HepG2 (cell line): ENCODE measurements around the gene PKMYT1.
A peak's percentile ranks its signal among the peaks of the same experiment; 100 is the strongest.

Experiments used
- ATF3 ChIP-seq: sonication (generic); formaldehyde crosslinking; IDR thresholded peaks from 2 replicates; pipeline ENCODE4 v1.4.0; 2020; ENCODE audit warnings: missing genetic modification reagents
- ATF7 ChIP-seq, 2 experiments: fragments of 450-650 bp in 1 of 2; sonication (generic) in 1 of 2; formaldehyde crosslinking in 1 of 2; IDR thresholded peaks; 2 replicates each; pipeline versions ENCODE4 v1.4.0 to v1.6.1; 2016 to 2020; ENCODE audit warnings: antibody characterized with exemption in 1 of 2, mild to moderate bottlenecking in 1 of 2, missing genetic modification reagents in 1 of 2
- CBFB ChIP-seq: sonication (generic); formaldehyde crosslinking; IDR thresholded peaks from 2 replicates; pipeline ENCODE4 v1.4.0; 2020; ENCODE audit warnings: missing genetic modification reagents
- CTCF ChIP-seq: sonication (generic); formaldehyde crosslinking; IDR thresholded peaks from 2 replicates; pipeline ENCODE4 v1.5.0; 2020; ENCODE audit warnings: mild to moderate bottlenecking, missing genetic modification reagents, moderate library complexity
- MEIS2 ChIP-seq: sonication (generic); formaldehyde crosslinking; IDR thresholded peaks from 2 replicates; pipeline ENCODE4 v1.9.0; 2021; ENCODE audit warnings: mild to moderate bottlenecking, missing genetic modification reagents
- POLR2A ChIP-seq, 2 experiments: IDR thresholded peaks; 2 replicates each; pipeline ENCODE4 v1.6.1; 2011; ENCODE audit warnings: low read depth in 2 of 2, low read length in 2 of 2, mild to moderate bottlenecking in 1 of 2, moderate library complexity in 1 of 2; ENCODE audit not compliant: insufficient read depth in 1 of 2
- TBL1XR1 ChIP-seq: fragments of 150-350 bp; IDR thresholded peaks from 2 replicates; pipeline ENCODE4 v1.6.1; 2014; ENCODE audit warnings: borderline replicate concordance, low read length; ENCODE audit not compliant: partially characterized antibody
- USF2 ChIP-seq, 2 experiments: sonication (generic) in 1 of 2; formaldehyde crosslinking in 1 of 2; IDR thresholded peaks; 2 replicates each; pipeline versions ENCODE4 v1.5.1 to v1.6.1; 2011 to 2020; ENCODE audit warnings: borderline replicate concordance in 1 of 2, low read depth in 1 of 2, low read length in 1 of 2, mild to moderate bottlenecking in 1 of 2, missing genetic modification reagents in 1 of 2, moderate library complexity in 1 of 2
- ZNF160 ChIP-seq: sonication (generic); formaldehyde crosslinking; IDR thresholded peaks from 2 replicates; pipeline ENCODE4 v1.8.0; 2022; ENCODE audit warnings: mild to moderate bottlenecking, inconsistent platforms, missing genetic modification reagents
- ZNF207 ChIP-seq: fragments of 450-650 bp; IDR thresholded peaks from 2 replicates; pipeline ENCODE4 v1.6.1; 2016; ENCODE audit warnings: antibody characterized with exemption, borderline replicate concordance
- ZNF280B ChIP-seq: sonication (generic); formaldehyde crosslinking; IDR thresholded peaks from 2 replicates; pipeline ENCODE4 v1.5.0; 2020; ENCODE audit warnings: missing genetic modification reagents, mild to moderate bottlenecking, borderline replicate concordance
- TF ChIP-seq, protein P1 (sequence below): sonication (generic); formaldehyde crosslinking; conservative IDR thresholded peaks from 2 replicates; pipeline ENCODE4 v1.4.0; 2020; ENCODE audit warnings: mild to moderate bottlenecking, missing genetic modification reagents, moderate library complexity
- TF ChIP-seq, protein P2 (sequence below): sonication (generic); formaldehyde crosslinking; IDR thresholded peaks from 2 replicates; pipeline ENCODE4 v1.4.0; 2020; ENCODE audit warnings: low read depth, mild to moderate bottlenecking, missing genetic modification reagents
- TF ChIP-seq, protein P3 (sequence below): sonication (generic); formaldehyde crosslinking; IDR thresholded peaks from 2 replicates; pipeline ENCODE4 v1.4.0; 2020; ENCODE audit warnings: mild to moderate bottlenecking, missing genetic modification reagents

DNA sequence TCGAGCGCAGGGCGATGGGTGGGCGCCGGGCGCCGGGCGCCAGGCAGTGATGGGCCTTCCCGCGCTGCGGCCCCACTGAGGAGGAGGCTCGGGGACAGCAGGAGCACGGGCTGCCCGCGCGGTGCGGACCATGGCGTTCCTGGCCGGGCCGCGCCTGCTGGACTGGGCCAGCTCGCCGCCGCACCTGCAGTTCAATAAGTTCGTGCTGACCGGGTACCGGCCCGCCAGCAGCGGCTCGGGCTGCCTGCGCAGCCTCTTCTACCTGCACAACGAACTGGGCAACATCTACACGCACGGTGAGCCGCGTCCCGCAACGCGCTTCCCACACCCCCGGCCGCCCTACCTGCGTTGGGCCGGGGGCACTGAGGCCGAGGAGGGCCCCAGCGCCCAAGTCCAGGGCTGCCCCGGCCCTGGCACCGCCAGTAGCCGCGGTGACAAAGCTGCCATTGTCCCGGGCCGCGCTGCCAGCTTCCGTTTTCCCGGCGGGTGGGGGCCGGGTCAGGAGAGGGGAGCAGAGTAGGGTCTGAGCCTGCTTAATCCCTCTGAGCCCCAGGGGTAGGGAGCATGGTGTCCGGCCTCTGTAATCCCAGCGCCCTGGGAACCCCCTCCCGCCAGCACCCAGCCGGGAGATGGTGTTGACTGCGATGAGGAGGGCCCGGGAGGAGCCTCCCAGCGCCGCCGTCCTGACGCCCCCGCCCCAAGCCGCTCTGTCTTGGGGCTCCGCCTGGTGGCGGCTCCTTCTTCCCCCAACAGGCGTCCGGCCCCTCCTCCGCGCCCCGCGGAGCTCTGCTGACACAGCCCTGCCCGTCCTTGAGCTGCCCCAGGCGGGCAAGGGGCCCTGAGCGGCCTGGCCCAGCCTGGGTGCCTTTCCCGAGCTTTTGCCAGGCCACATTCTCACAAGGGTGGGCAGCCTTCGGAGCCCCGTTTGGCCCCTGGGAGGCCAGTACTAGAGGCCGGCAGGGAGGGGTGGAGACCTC lies 10.4 kb downstream of the PKMYT1 start:
- TF ChIP-seq CBFB (CRISPR knock-in tag) (no peak), USF2 (IDR thresholded peaks at IDR 0.05; ENCODE audit: low read depth, low read length) (no peak), USF2 (CRISPR knock-in tag; IDR thresholded peaks at IDR 0.05; ENCODE audit: borderline replicate concordance) (no peak), POLR2A (IDR thresholded peaks at IDR 0.05; ENCODE audit: insufficient read depth in 1 of 2, low read depth in 2 of 2, low read length in 2 of 2) (peak in 1 of 2 experiments; percentile 66), ZNF280B (no peak), ATF7 (IDR thresholded peaks at IDR 0.05) (no peak), ATF7 (CRISPR knock-in tag; IDR thresholded peaks at IDR 0.05) (no peak), MEIS2 (CRISPR knock-in tag) (0 out of 2 replicates have a peak, but pooled peaks have one; percentile 29), ZNF207 (no peak), ATF3 (CRISPR knock-in tag) (no peak), CTCF (CRISPR knock-in tag) (peak; percentile 83), TBL1XR1 (peak; percentile 20), ZNF160 (CRISPR knock-in tag) (no peak)
- TF ChIP-seq, protein P1, sequence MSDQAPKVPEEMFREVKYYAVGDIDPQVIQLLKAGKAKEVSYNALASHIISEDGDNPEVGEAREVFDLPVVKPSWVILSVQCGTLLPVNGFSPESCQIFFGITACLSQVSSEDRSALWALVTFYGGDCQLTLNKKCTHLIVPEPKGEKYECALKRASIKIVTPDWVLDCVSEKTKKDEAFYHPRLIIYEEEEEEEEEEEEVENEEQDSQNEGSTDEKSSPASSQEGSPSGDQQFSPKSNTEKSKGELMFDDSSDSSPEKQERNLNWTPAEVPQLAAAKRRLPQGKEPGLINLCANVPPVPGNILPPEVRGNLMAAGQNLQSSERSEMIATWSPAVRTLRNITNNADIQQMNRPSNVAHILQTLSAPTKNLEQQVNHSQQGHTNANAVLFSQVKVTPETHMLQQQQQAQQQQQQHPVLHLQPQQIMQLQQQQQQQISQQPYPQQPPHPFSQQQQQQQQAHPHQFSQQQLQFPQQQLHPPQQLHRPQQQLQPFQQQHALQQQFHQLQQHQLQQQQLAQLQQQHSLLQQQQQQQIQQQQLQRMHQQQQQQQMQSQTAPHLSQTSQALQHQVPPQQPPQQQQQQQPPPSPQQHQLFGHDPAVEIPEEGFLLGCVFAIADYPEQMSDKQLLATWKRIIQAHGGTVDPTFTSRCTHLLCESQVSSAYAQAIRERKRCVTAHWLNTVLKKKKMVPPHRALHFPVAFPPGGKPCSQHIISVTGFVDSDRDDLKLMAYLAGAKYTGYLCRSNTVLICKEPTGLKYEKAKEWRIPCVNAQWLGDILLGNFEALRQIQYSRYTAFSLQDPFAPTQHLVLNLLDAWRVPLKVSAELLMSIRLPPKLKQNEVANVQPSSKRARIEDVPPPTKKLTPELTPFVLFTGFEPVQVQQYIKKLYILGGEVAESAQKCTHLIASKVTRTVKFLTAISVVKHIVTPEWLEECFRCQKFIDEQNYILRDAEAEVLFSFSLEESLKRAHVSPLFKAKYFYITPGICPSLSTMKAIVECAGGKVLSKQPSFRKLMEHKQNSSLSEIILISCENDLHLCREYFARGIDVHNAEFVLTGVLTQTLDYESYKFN: peak; percentile 27; the same call in 1 of the 2 replicates
- TF ChIP-seq, protein P2, sequence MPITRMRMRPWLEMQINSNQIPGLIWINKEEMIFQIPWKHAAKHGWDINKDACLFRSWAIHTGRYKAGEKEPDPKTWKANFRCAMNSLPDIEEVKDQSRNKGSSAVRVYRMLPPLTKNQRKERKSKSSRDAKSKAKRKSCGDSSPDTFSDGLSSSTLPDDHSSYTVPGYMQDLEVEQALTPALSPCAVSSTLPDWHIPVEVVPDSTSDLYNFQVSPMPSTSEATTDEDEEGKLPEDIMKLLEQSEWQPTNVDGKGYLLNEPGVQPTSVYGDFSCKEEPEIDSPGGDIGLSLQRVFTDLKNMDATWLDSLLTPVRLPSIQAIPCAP: no peak
- TF ChIP-seq, protein P3, sequence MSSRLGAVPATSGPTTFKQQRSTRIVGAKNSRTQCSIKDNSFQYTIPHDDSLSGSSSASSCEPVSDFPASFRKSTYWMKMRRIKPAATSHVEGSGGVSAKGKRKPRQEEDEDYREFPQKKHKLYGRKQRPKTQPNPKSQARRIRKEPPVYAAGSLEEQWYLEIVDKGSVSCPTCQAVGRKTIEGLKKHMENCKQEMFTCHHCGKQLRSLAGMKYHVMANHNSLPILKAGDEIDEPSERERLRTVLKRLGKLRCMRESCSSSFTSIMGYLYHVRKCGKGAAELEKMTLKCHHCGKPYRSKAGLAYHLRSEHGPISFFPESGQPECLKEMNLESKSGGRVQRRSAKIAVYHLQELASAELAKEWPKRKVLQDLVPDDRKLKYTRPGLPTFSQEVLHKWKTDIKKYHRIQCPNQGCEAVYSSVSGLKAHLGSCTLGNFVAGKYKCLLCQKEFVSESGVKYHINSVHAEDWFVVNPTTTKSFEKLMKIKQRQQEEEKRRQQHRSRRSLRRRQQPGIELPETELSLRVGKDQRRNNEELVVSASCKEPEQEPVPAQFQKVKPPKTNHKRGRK (CRISPR knock-in tag): no peak
